SK-N-SH treated with all-trans-retinoic acid at 6 μM for 48 hours (cell line): ENCODE data around the gene CLEC14A.

ENCODE experiments used
- ATAC-seq: fragments of 200-7000 bp; cut with Tn5 transposase; 3 replicates; pipeline ENCODE4 v1.9.1; 2020; ENCODE audit warnings: mild to moderate bottlenecking, moderate library complexity
- ARNTL ChIP-seq: fragments of 450-650 bp; formaldehyde crosslinking; IDR thresholded peaks from 2 replicates; pipeline ENCODE4 v1.5.0; 2020; ENCODE audit warnings: low read depth, mild to moderate bottlenecking, moderate library complexity, borderline replicate concordance
- BACH2 ChIP-seq: fragments of 250-450 bp; sonication (Bioruptor Pico); IDR thresholded peaks from 2 replicates; pipeline ENCODE4 v1.9.0; 2021; ENCODE audit warnings: mild to moderate bottlenecking, borderline replicate concordance
- CSDC2 ChIP-seq: fragments of 250-450 bp; sonication (Bioruptor Pico); IDR thresholded peaks from 2 replicates; pipeline ENCODE4 v1.5.0; 2020; ENCODE audit warnings: mild to moderate bottlenecking, moderate library complexity
- CSRNP3 ChIP-seq: fragments of 250-450 bp; sonication (Bioruptor Pico); IDR thresholded peaks from 2 replicates; pipeline ENCODE4 v1.5.1; 2021; ENCODE audit warnings: mild to moderate bottlenecking, moderate library complexity
- ESRRG ChIP-seq: fragments of 250-450 bp; sonication (Bioruptor Pico); IDR thresholded peaks from 2 replicates; pipeline ENCODE4 v1.6.1; 2021; ENCODE audit warnings: mild to moderate bottlenecking
- ISL1 ChIP-seq: fragments of 250-450 bp; sonication (Bioruptor Pico); IDR thresholded peaks from 2 replicates; pipeline ENCODE4 v2.1.2; 2022; ENCODE audit warnings: mild to moderate bottlenecking, moderate library complexity
- OSR1 ChIP-seq: fragments of 250-450 bp; sonication (Bioruptor Pico); IDR thresholded peaks from 2 replicates; pipeline ENCODE4 v1.8.0; 2022; ENCODE audit warnings: moderate library complexity, mild to moderate bottlenecking, inconsistent platforms
- PATZ1 ChIP-seq: fragments of 250-450 bp; sonication (Bioruptor Pico); IDR thresholded peaks from 2 replicates; pipeline ENCODE4 v1.8.0; 2020; ENCODE audit warnings: mild to moderate bottlenecking, moderate library complexity, borderline replicate concordance
- POU6F1 ChIP-seq: fragments of 250-450 bp; sonication (Bioruptor Pico); IDR thresholded peaks from 2 replicates; pipeline ENCODE4 v1.8.0; 2021; ENCODE audit warnings: low read depth, mild to moderate bottlenecking, moderate library complexity, borderline replicate concordance
- PPARA ChIP-seq: fragments of 250-450 bp; sonication (Bioruptor Pico); IDR thresholded peaks from 2 replicates; pipeline ENCODE4 v1.5.0; 2020; ENCODE audit warnings: mild to moderate bottlenecking, borderline replicate concordance
- RARB ChIP-seq: fragments of 250-450 bp; sonication (Bioruptor Pico); IDR thresholded peaks from 2 replicates; pipeline ENCODE4 v1.8.0; 2021; ENCODE audit warnings: mild to moderate bottlenecking, moderate library complexity
- SNAI2 ChIP-seq: fragments of 250-450 bp; sonication (Bioruptor Pico); IDR thresholded peaks from 2 replicates; pipeline ENCODE4 v1.5.0; 2020; ENCODE audit warnings: mild to moderate bottlenecking, moderate library complexity
- TCF4 ChIP-seq: fragments of 250-450 bp; sonication (Bioruptor Pico); IDR thresholded peaks from 2 replicates; pipeline ENCODE4 v1.8.0; 2021; ENCODE audit warnings: mild to moderate bottlenecking, moderate library complexity, borderline replicate concordance
- TOX ChIP-seq: fragments of 250-450 bp; sonication (Bioruptor Pico); IDR thresholded peaks from 2 replicates; pipeline ENCODE4 v1.8.0; 2021; ENCODE audit warnings: mild to moderate bottlenecking, moderate library complexity, borderline replicate concordance
- ZC3H10 ChIP-seq: fragments of 250-450 bp; sonication (Bioruptor Pico); IDR thresholded peaks from 2 replicates; pipeline ENCODE4 v1.5.1; 2021; ENCODE audit warnings: mild to moderate bottlenecking, moderate library complexity
- ZNF565 ChIP-seq: fragments of 450-650 bp; formaldehyde crosslinking; conservative IDR thresholded peaks from 2 replicates; pipeline ENCODE4 v1.5.0; 2020; ENCODE audit warnings: low read depth, mild to moderate bottlenecking, moderate library complexity
- ZNF70 ChIP-seq: fragments of 450-650 bp; formaldehyde crosslinking; IDR thresholded peaks from 2 replicates; pipeline ENCODE4 v1.5.0; 2020; ENCODE audit warnings: mild to moderate bottlenecking, moderate library complexity
- ZNF8 ChIP-seq: fragments of 450-650 bp; formaldehyde crosslinking; IDR thresholded peaks from 2 replicates; pipeline ENCODE4 v1.5.0; 2020; ENCODE audit warnings: mild to moderate bottlenecking, moderate library complexity
- TF ChIP-seq, protein P1 (sequence below): fragments of 250-450 bp; sonication (Bioruptor Pico); IDR thresholded peaks from 2 replicates; pipeline ENCODE4 v1.5.0; 2020; ENCODE audit warnings: mild to moderate bottlenecking, moderate library complexity

CLEC14A gene

DNA sequence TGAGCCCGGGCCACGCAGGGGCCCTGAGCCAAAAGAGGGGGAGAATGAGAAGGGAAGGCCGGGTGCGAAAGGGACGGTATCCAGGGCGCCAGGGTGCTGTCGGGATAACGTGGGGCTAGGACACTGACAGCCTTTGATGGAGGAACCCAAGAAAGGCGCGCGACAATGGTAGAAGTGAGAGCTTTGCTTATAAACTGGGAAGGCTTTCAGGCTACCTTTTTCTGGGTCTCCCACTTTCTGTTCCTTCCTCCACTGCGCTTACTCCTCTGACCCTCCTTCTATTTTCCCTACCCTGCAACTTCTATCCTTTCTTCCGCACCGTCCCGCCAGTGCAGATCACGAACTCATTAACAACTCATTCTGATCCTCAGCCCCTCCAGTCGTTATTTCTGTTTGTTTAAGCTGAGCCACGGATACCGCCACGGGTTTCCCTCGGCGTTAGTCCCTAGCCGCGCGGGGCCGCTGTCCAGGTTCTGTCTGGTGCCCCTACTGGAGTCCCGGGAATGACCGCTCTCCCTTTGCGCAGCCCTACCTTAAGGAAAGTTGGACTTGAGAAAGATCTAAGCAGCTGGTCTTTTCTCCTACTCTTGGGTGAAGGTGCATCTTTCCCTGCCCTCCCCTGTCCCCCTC lies 45.2 kb downstream of the CLEC14A start:
- ATAC-seq, result peak; percentile 64; the same call in 2 of the 3 replicates
- no peak for TF ChIP-seq ARNTL (CRISPR knock-in tag)
- TF ChIP-seq PPARA (CRISPR knock-in tag), result no peak
- TF ChIP-seq ESRRG, result no peak
- no peak for TF ChIP-seq ZNF8 (CRISPR knock-in tag)
- TF ChIP-seq OSR1 (CRISPR knock-in tag), result no peak
- no peak for TF ChIP-seq BACH2 (CRISPR knock-in tag)
- TF ChIP-seq ZNF70 (CRISPR knock-in tag), result no peak
- TF ChIP-seq PATZ1 (CRISPR knock-in tag), result no peak
- no peak for TF ChIP-seq CSDC2 (CRISPR knock-in tag)
- no peak for TF ChIP-seq ZNF565 (CRISPR knock-in tag)
- no peak for TF ChIP-seq SNAI2
- TF ChIP-seq, protein P1, sequence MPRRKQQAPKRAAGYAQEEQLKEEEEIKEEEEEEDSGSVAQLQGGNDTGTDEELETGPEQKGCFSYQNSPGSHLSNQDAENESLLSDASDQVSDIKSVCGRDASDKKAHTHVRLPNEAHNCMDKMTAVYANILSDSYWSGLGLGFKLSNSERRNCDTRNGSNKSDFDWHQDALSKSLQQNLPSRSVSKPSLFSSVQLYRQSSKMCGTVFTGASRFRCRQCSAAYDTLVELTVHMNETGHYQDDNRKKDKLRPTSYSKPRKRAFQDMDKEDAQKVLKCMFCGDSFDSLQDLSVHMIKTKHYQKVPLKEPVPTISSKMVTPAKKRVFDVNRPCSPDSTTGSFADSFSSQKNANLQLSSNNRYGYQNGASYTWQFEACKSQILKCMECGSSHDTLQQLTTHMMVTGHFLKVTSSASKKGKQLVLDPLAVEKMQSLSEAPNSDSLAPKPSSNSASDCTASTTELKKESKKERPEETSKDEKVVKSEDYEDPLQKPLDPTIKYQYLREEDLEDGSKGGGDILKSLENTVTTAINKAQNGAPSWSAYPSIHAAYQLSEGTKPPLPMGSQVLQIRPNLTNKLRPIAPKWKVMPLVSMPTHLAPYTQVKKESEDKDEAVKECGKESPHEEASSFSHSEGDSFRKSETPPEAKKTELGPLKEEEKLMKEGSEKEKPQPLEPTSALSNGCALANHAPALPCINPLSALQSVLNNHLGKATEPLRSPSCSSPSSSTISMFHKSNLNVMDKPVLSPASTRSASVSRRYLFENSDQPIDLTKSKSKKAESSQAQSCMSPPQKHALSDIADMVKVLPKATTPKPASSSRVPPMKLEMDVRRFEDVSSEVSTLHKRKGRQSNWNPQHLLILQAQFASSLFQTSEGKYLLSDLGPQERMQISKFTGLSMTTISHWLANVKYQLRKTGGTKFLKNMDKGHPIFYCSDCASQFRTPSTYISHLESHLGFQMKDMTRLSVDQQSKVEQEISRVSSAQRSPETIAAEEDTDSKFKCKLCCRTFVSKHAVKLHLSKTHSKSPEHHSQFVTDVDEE (CRISPR knock-in tag), result no peak
- TF ChIP-seq POU6F1, result no peak
- TF ChIP-seq CSRNP3 (CRISPR knock-in tag), result no peak

DNA sequence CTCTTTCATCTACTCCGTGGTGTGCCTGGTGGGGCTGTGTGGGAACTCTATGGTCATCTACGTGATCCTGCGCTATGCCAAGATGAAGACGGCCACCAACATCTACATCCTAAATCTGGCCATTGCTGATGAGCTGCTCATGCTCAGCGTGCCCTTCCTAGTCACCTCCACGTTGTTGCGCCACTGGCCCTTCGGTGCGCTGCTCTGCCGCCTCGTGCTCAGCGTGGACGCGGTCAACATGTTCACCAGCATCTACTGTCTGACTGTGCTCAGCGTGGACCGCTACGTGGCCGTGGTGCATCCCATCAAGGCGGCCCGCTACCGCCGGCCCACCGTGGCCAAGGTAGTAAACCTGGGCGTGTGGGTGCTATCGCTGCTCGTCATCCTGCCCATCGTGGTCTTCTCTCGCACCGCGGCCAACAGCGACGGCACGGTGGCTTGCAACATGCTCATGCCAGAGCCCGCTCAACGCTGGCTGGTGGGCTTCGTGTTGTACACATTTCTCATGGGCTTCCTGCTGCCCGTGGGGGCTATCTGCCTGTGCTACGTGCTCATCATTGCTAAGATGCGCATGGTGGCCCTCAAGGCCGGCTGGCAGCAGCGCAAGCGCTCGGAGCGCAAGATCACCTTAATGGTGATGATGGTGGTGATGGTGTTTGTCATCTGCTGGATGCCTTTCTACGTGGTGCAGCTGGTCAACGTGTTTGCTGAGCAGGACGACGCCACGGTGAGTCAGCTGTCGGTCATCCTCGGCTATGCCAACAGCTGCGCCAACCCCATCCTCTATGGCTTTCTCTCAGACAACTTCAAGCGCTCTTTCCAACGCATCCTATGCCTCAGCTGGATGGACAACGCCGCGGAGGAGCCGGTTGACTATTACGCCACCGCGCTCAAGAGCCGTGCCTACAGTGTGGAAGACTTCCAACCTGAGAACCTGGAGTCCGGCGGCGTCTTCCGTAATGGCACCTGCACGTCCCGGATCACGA lies 46.0 kb downstream of the CLEC14A start:
- no peak for TF ChIP-seq OSR1 (CRISPR knock-in tag)
- no peak for TF ChIP-seq CSRNP3 (CRISPR knock-in tag)
- TF ChIP-seq TCF4 (CRISPR knock-in tag), result no peak
- TF ChIP-seq ARNTL (CRISPR knock-in tag), result no peak
- ATAC-seq, result no peak

- ATAC-seq, result peak; percentile 72
- no peak for TF ChIP-seq PATZ1 (CRISPR knock-in tag)
- TF ChIP-seq RARB (CRISPR knock-in tag), result no peak
- TF ChIP-seq ISL1, result no peak
- no peak for TF ChIP-seq CSDC2 (CRISPR knock-in tag)
- no peak for TF ChIP-seq ZNF70 (CRISPR knock-in tag)
- TF ChIP-seq TOX, result no peak
- TF ChIP-seq ZC3H10 (CRISPR knock-in tag), result no peak
- no peak for TF ChIP-seq ARNTL (CRISPR knock-in tag)
- TF ChIP-seq CSRNP3 (CRISPR knock-in tag), result no peak
- TF ChIP-seq ESRRG, result no peak
- no peak for TF ChIP-seq ZNF8 (CRISPR knock-in tag)
- no peak for TF ChIP-seq PPARA (CRISPR knock-in tag)
Measured at GRCh38 chr14:38208618-38209562, 47.0 kb downstream of the CLEC14A start.
